ENCODE data around the gene SLC13A3.

- TF ChIP-seq POLR2A (IDR thresholded peaks at IDR 0.05) = no peak
- no peak for TF ChIP-seq CTCF (IDR thresholded peaks at IDR 0.05)
- no peak for TF ChIP-seq POLR2AphosphoS5 (IDR thresholded peaks at IDR 0.05)
Observed at GRCh38 chr20:46566125-46566524, 85.1 kb downstream of the SLC13A3 start.

Measured in gastroesophageal sphincter (tissue), 3 donors.